Measurements from ENCODE around the gene ZDHHC3.

DNA sequence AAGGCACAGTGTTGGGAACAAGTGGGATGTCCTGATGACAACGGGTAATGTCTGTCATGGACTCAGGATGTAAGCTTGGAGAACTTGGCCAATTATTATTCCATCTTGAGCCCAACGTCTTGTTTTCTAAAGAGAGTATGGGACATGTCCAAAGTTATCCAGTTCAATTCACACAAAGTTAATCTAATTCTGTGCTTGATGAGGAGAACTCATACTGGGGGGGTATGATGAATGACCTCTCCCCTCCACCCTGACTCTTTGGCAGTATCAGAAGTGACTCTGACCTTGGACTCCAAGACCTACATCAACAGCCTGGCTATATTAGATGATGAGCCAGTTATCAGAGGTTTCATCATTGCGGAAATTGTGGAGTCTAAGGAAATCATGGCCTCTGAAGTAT, 65.3 kb downstream of the ZDHHC3 start:
- TF ChIP-seq, protein P1, sequence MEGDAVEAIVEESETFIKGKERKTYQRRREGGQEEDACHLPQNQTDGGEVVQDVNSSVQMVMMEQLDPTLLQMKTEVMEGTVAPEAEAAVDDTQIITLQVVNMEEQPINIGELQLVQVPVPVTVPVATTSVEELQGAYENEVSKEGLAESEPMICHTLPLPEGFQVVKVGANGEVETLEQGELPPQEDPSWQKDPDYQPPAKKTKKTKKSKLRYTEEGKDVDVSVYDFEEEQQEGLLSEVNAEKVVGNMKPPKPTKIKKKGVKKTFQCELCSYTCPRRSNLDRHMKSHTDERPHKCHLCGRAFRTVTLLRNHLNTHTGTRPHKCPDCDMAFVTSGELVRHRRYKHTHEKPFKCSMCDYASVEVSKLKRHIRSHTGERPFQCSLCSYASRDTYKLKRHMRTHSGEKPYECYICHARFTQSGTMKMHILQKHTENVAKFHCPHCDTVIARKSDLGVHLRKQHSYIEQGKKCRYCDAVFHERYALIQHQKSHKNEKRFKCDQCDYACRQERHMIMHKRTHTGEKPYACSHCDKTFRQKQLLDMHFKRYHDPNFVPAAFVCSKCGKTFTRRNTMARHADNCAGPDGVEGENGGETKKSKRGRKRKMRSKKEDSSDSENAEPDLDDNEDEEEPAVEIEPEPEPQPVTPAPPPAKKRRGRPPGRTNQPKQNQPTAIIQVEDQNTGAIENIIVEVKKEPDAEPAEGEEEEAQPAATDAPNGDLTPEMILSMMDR (IDR thresholded peaks at IDR 0.05), result no peak
- no peak for TF ChIP-seq POLR2A (IDR thresholded peaks at IDR 0.05)
